GM12878 (cell line): Measurements from ENCODE around the gene AOAH.

Experiments
- ATF7 ChIP-seq: fragments of 450-650 bp; IDR thresholded peaks from 2 replicates; pipeline ENCODE4 v1.6.1; 2016; ENCODE audit warnings: low read depth, mild to moderate bottlenecking
- BACH1 ChIP-seq: fragments of 450-650 bp; IDR thresholded peaks from 2 replicates; pipeline ENCODE4 v1.6.1; 2017; ENCODE audit warnings: mild to moderate bottlenecking, borderline replicate concordance
- CBX5 ChIP-seq: sonication (generic); IDR thresholded peaks from 2 replicates; pipeline ENCODE4 v1.6.1; 2016; ENCODE audit warnings: low read depth, moderate library complexity, mild to moderate bottlenecking, inconsistent platforms
- CEBPZ ChIP-seq: fragments of 150-350 bp; IDR thresholded peaks from 2 replicates; pipeline ENCODE4 v1.6.1; 2016; ENCODE audit warnings: low read depth, low read length
- CTCF ChIP-seq, 3 experiments: IDR thresholded peaks in 2 of 3; conservative IDR thresholded peaks in 1 of 3; 2 replicates each; pipeline ENCODE4 v1.5.1; 2011; ENCODE audit warnings: low read depth in 3 of 3, low read length in 3 of 3, mild to moderate bottlenecking in 3 of 3, control low read depth in 2 of 3, moderate library complexity in 2 of 3, inconsistent platforms in 1 of 3, mixed read lengths in 1 of 3; ENCODE audit not compliant: control insufficient read depth in 2 of 3, insufficient read depth in 1 of 3; ENCODE audit errors: extremely low read depth in 1 of 3
- MYC ChIP-seq: IDR thresholded peaks from 2 replicates; pipeline ENCODE4 v1.6.1; 2011; ENCODE audit warnings: mild to moderate bottlenecking, low read length, moderate library complexity, inconsistent platforms; ENCODE audit not compliant: insufficient read depth, insufficient replicate concordance, insufficient read length, severe bottlenecking
- USF1 ChIP-seq: IDR thresholded peaks from 2 replicates; pipeline ENCODE4 v1.6.1; 2011; ENCODE audit warnings: borderline replicate concordance, low read depth, mild to moderate bottlenecking, moderate library complexity, mixed read lengths, low read length; ENCODE audit not compliant: insufficient read depth; ENCODE audit errors: extremely low read length
- ZNF687 ChIP-seq: fragments of 450-650 bp; IDR thresholded peaks from 2 replicates; pipeline ENCODE4 v1.6.1; 2017; ENCODE audit warnings: mild to moderate bottlenecking, moderate library complexity

GRCh38 chr7:36523371-36524101 is 200.8 kb downstream of the AOAH start:
- TF ChIP-seq USF1, result no peak
- no peak for TF ChIP-seq CBX5
- no peak for TF ChIP-seq ZNF687
- no peak for TF ChIP-seq ATF7
- TF ChIP-seq CEBPZ, result no peak
- no peak for TF ChIP-seq BACH1
- no peak for TF ChIP-seq CTCF (IDR thresholded peaks at IDR 0.05 in 2 of 3, conservative IDR thresholded peaks at IDR 0.05 in 1 of 3; ENCODE audit: control insufficient read depth in 2 of 3, extremely low read depth in 1 of 3, insufficient read depth in 1 of 3, low read depth in 3 of 3, low read length in 3 of 3)
- no peak for TF ChIP-seq MYC
